Activated T-cell treated with anti-CD3 and anti-CD28 coated beads, Interleukin-2, amount 50 U/mL, for 48 hours (primary cell): Measurements from ENCODE around the gene SCGB2B2.
"Not testable (repeated sequence)": the region's sequence is repeated elsewhere in the genome, so short reads cannot be mapped to it uniquely, and the experiment has no call there.

ENCODE experiments used
- DNase-seq, 2 experiments: peaks; one replicate each; pipeline ENCODE4 v3.0.0-alpha.2; 2020

Gene SCGB2B2

GRCh38 chr19:34668690-34669089 lies 8.3 kb downstream of the SCGB2B2 start:
- DNase-seq: not testable (repeated sequence)

GRCh38 chr19:34668077-34668689 lies 8.8 kb downstream of the SCGB2B2 start:
- DNase-seq: not testable (repeated sequence)

- no peak for DNase-seq
These were observed 9.4 kb downstream of the SCGB2B2 start for GRCh38 chr19:34667349-34668076.

GRCh38 chr19:34666958-34667265 lies 10.0 kb downstream of the SCGB2B2 start:
- no peak for DNase-seq

- DNase-seq: no peak
These were observed 10.6 kb downstream of the SCGB2B2 start for GRCh38 chr19:34666200-34666957.

- not testable (repeated sequence) for DNase-seq
These were observed 11.7 kb downstream of the SCGB2B2 start for GRCh38 chr19:34665275-34665674.

GRCh38 chr19:34664870-34665269 lies 12.1 kb downstream of the SCGB2B2 start:
- no peak for DNase-seq

- no peak for DNase-seq
These were observed 12.8 kb downstream of the SCGB2B2 start for GRCh38 chr19:34664168-34664567.

GRCh38 chr19:34662919-34663318 lies 14.0 kb downstream of the SCGB2B2 start:
- no peak for DNase-seq

- no peak for DNase-seq
These were observed 15.6 kb downstream of the SCGB2B2 start for GRCh38 chr19:34661357-34661756.

- no peak for DNase-seq
These were observed 21.3 kb downstream of the SCGB2B2 start for GRCh38 chr19:34655651-34656050.

GRCh38 chr19:34654796-34655195 lies 22.2 kb downstream of the SCGB2B2 start:
- DNase-seq: no peak

GRCh38 chr19:34651747-34652146 lies 25.2 kb downstream of the SCGB2B2 start:
- DNase-seq: no peak

GRCh38 chr19:34649886-34650543 lies 26.9 kb downstream of the SCGB2B2 start:
- no peak for DNase-seq

GRCh38 chr19:34645551-34645950 lies 31.4 kb downstream of the SCGB2B2 start:
- no peak for DNase-seq

GRCh38 chr19:34644991-34645461 lies 31.9 kb downstream of the SCGB2B2 start:
- DNase-seq: no peak

GRCh38 chr19:34642241-34642640 lies 34.7 kb downstream of the SCGB2B2 start:
- no peak for DNase-seq

- peak; percentile 48 to 50 for DNase-seq
These were observed 37.4 kb downstream of the SCGB2B2 start for GRCh38 chr19:34639491-34640085.

GRCh38 chr19:34633802-34634201 lies 43.2 kb downstream of the SCGB2B2 start:
- DNase-seq: no peak
